T-helper 1 cell (primary cell): ENCODE measurements around the gene SMIM44.

Experiments used
- DNase-seq, 5 donors: peaks; one replicate each; pipeline ENCODE4 v3.0.0-alpha.2; 2012 to 2020

Gene SMIM44

GRCh38 chr19:3499738-3500428 lies 16.6 kb upstream of the SMIM44 start:
- DNase-seq = no peak

- DNase-seq = no peak
Observed at GRCh38 chr19:3497757-3498520, 14.7 kb upstream of the SMIM44 start.

DNA sequence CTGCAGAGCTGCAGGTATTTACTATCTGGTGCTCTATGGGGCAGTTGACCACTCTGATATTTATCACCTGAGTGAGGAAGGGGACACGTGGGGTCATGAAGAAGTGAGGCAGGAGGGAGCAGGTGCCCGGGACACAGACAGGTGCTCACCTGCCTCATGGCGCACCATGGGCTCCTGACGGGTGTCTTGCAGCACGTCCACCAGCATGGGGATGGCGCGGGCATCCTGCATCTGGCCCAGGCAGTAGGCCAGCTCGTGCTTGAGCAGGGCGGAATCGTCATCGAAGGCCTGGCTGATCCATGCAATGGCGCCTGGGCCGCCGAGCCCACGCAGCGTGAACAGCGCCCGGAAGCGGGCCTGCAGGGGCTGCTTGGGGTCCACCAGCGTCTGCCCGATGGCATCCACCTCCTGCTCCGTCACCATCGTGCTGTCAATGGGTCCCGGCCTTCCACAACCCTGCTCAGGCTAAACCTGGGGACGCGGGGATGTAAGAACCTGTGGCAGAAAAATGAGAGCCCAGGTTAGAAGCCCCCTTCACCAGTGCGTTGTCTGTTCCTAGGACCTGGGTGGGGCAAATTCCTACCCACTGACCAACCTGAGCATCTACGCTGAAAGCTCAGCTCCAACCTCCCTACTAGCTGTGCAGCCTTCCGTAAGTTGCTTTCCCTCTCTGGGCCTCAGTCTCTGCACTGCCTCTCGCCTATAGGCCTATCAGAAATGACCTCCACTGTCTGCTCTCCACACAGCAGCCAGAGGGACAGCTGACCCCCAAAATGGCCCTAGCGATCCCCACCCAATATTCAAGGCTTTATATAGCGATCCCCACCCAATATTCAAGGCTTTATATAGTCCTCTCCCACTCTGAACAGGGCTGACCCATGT lies 13.4 kb upstream of the SMIM44 start:
- DNase-seq = no peak

DNA sequence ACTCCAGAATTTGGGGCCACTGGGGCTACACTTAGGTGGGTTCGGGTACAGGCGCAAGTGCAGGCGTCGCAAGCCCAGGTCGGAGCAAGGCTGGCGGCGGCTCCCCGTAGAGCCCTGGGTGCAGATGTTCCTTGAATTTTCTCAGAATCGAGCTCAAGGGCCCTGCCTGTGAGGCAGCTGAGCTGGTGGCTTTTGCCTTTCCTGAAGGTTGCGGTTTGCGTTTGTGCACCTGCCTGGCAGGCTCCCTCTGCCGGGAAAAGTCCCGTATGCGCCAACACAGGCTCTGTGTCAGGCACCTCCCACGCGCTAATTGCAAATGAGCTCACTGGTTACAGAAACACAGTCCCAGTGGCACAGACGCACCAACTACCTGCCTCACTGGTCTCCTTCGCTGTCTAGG lies 11.3 kb upstream of the SMIM44 start:
- DNase-seq = peak in 2 of 5 donors; percentile 35 to 59

DNA sequence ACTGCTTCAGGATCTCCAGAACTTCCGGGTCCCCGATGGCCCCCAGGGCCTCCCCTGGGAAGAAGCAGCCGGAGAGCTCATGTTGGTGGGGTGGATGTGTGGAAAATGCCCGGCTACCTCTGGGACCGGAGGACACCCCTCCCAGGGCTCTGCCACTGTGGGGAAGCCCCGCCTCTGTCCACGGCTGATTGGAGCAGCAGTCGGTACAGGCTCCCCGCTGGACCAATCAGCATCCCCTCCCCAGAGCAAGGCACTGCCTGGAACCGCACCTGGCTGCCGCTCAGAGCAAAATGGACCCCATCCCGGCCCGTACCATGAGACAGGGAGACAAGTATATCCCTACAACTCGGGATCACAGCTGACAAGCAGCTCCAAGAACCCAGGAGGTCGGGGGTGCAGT lies 10.8 kb upstream of the SMIM44 start:
- peak in 1 of 5 donors; percentile 43 for DNase-seq

DNA sequence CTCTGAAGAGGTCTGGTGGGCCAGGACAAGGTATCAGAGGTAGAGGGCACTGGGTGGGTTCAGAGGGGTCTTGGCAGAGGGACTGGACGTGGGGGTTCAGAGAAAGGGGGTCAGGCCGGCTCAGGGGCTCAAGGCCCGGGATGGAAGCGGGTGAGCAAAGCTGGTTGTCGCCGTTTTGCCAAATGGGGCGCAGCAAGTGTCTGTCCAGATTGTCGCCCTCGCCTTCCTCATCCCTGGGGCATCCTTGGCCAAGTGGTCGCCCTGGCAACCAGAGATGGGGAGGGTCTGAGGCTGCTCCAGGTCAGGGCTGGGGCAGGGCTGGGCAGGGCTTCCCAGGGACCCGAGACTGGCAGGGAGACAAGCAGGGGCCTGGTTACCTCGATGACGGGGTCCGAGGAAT lies 10.4 kb upstream of the SMIM44 start:
- DNase-seq = no peak

DNA sequence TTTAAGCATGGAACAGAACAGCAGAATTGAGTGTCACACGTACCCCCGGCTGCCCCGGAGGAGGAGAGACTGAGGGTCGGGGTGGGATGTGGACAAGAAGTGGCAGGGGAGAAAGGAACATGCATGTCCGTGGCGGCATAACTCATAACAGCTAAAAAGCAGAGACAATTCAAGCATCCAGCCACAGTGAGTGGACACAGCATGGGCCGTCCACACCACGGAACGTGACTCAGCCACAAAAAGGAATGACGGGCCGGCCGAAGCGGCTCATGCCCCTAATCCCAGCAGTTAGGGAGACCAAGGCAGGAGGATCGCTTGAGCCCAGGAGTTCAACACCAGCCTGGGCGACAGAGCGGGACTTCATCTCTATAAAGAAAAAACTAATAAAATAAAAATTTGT lies 9.7 kb upstream of the SMIM44 start:
- DNase-seq = no peak

DNA sequence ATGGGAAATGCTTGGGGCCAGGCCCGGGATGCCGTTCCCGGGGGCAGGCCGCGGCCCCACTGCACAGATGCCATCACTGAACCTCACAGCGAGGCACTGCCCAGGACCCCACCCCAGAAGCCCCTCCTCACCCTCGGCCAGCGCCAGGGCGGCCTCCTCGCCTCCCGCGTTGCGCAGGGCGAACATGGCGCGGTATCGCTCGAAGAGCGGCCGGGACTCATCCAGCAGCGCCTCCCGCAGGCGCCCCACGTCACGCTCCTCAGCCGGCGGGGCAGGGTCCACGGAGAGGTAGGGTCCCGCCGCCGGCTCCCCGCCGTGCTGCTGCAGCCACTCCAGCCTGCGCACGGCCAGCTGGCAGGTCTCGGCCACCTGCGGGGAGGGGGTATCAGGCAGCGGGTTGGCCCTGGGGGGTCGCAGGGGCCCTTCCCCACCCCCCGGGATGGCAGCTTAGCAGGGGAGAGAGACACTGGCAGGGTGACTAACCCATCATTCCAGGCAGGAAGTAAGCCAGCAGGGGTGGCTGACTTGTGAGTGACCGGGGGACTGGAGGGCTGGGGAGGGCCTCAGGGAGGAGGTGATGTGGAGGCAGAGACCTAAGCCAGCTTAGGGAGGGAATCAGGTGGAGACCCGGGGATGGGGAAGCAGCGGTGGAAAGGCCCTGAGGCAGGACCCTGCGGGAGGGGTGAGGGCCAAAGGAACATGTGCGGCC lies 9.0 kb upstream of the SMIM44 start:
- no peak for DNase-seq

GRCh38 chr19:3491396-3492119 lies 8.3 kb upstream of the SMIM44 start:
- DNase-seq = no peak

- no peak for DNase-seq
Observed at GRCh38 chr19:3482507-3483225, 575 bp downstream of the SMIM44 start.

GRCh38 chr19:3481241-3482090 lies 1.8 kb downstream of the SMIM44 start:
- no peak for DNase-seq

DNA sequence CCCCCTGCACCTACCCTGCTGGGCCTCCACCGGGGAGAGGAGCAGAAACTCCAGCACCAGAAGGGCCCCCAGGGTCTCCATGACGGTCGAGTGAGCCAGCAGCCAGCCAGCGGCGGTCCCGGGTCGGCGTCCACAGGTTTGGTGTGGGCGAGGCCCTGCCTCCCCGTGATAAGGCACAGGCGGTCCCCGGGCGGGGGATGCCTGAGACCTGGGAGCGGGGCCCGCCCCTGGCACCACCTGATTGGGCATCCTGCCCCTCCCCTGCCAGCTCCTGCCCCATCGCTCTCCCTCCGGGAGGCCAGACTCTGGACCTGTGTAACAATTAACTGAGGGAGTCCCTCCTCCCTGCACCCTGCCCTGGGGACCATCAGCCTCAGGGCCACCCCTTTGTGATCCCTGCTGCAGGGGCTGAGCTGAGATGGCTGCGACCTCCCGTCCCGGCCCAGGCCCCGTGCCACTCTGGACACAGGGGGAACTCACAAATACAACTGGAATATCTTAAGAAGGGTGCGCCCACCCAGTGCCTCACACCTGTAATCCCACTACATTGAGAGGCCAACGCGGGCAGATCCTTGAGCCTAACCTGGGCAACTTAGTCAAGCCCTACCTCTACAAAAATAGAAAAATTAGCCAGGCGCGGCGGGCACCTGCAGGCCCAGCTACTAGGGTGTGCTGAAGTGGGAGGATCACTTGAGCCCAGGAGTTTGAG lies 2.7 kb downstream of the SMIM44 start, which contains the start of gene SMIM24:
Gene SMIM24 (minus strand): TSS at position 143 of the 709 bp plus-strand sequence. CDS start 62 bp downstream, at position 81.
- DNase-seq = no peak

- DNase-seq = peak in 3 of 5 donors; percentile 17 to 49 (median 36)
Observed at GRCh38 chr19:3479834-3480215, 3.4 kb downstream of the SMIM44 start.

DNA sequence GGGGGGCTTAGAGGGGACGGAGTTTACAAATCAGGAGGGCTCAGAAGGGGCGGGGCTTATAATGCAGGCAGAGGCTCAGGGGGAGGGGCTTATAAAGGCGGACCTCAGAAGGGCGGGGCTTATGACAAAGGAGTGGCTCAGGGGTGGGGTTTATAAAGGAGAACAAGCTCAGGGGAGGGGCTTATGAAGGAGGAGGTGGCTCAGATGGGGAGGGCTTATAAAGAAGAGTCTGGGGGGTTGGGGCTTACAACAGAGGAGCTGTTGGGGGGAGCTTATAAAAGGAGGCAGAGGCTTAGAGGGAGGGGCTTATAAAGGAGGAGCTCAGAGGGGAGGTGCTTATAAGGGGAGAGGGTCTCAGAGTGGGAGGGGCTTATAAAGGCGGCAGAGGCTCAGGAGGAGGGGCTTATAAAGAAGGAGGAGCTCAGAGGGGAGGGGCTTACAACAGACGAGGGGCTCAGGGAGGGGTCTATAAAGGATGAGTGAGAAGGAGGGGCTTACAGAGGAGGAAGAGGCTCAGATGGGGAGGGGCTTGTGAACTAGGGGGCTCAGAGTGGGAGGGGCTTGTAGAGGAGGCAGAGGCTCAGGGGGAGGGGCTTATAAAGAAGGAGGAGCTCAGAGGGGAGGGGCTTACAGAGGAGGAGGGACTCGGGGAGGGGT lies 3.9 kb downstream of the SMIM44 start:
- DNase-seq = peak in 4 of 5 donors; percentile 32 to 50 (median 46)

GRCh38 chr19:3478409-3479176 lies 4.6 kb downstream of the SMIM44 start:
- no peak for DNase-seq

DNA sequence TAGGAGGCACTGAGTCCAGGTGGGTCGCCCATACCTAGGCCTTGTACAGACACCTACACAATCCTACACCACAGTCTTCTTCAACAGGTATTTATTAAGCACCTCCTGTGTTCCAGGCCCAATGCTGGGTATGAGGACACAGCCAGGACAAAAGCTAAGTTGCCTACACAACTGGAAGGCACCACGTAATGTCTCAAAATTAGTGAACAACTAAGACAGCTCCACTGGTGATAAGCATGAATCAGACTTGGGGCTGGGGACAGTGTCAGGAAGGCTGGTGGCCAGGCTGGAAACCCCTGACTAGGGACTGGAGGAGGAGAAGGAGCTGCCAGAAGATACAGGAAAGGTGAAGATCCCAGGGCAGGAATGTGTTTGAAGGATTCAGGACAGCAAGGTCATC lies 5.3 kb downstream of the SMIM44 start:
- no peak for DNase-seq

DNA sequence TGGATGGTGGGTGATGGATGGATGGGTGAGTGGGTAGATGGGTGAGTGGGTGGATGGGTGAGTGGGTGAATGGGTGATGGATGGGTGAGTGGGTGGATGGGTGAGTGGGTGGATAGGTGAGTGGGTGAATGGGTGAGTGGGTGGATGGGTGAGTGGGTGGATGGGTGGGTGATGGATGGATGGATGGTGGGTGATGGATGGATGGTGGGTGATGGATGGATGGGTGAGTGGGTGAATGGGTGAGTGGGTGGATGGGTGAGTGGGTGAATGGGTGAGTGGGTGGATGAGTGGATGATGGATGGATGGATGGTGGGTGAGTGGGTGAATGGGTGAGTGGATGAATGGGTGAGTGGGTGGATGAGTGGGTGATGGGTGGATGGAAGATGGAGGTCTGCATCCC lies 5.7 kb downstream of the SMIM44 start:
- DNase-seq = no peak

GRCh38 chr19:3476830-3477229 lies 6.4 kb downstream of the SMIM44 start:
- DNase-seq = no peak
